Fibroblast of lung (primary cell): ENCODE data around the gene OTOS. TPM values are rescaled to one million over a fixed set of nuclear protein-coding genes. Genes with fewer than 3 reads are reported as not detected.

Source experiments
- DNase-seq, 2 donors: peaks; one replicate each; pipeline versions ENCODE4 v3.0.0 to v3.0.0-alpha.2; 2010; ENCODE audit warnings: low read depth in 2 of 2
- H2AFZ ChIP-seq: 2 replicates; pipeline ENCODE4 v1.5.1; 2012; ENCODE audit warnings: low read length, control low read depth, inconsistent platforms
- H3K27ac ChIP-seq: 2 replicates; pipeline ENCODE4 v1.5.1; 2011; ENCODE audit warnings: low read length, control low read depth; ENCODE audit not compliant: insufficient read depth
- H3K27me3 ChIP-seq: 2 replicates; pipeline ENCODE4 v1.5.1; 2011; ENCODE audit warnings: mild to moderate bottlenecking, low read length; ENCODE audit not compliant: control insufficient read depth, insufficient read depth
- H3K36me3 ChIP-seq: 2 replicates; pipeline ENCODE4 v1.5.1; 2011; ENCODE audit warnings: low read length; ENCODE audit not compliant: control insufficient read depth, insufficient read depth
- H3K4me1 ChIP-seq: 2 replicates; pipeline ENCODE4 v1.5.1; 2011; ENCODE audit warnings: low read length; ENCODE audit not compliant: control insufficient read depth, insufficient read depth; ENCODE audit errors: extremely low read depth
- H3K4me2 ChIP-seq: 2 replicates; pipeline ENCODE4 v1.5.1; 2011; ENCODE audit warnings: low read length, control low read depth; ENCODE audit not compliant: insufficient read depth; ENCODE audit errors: extremely low read depth
- H3K4me3 ChIP-seq, 4 experiments: fragments of 200-600 bp in 1 of 4; sonication (generic) in 1 of 4; replicated peaks in 1 of 4; 2 replicates each; pipeline ENCODE4 v1.5.1; 2011 to 2016; ENCODE audit warnings: low read length in 4 of 4, low read depth in 3 of 4, mild to moderate bottlenecking in 3 of 4, control low read depth in 2 of 4, inconsistent platforms in 1 of 4, mixed read lengths in 1 of 4; ENCODE audit not compliant: insufficient read depth in 1 of 4; ENCODE audit errors: control extremely low read depth in 1 of 4
- H3K79me2 ChIP-seq: 2 replicates; pipeline ENCODE4 v1.5.1; 2012; ENCODE audit warnings: mild to moderate bottlenecking, low read length, inconsistent platforms; ENCODE audit not compliant: control insufficient read depth, insufficient read depth
- H3K9ac ChIP-seq: 2 replicates; pipeline ENCODE4 v1.5.1; 2011; ENCODE audit warnings: mild to moderate bottlenecking, low read length, control low read depth; ENCODE audit not compliant: insufficient read depth
- H3K9me3 ChIP-seq: 2 replicates; pipeline ENCODE4 v1.5.1; 2012; ENCODE audit warnings: low read depth, low read length; ENCODE audit not compliant: control insufficient read depth, insufficient read depth
- H4K20me1 ChIP-seq: 2 replicates; pipeline ENCODE4 v1.5.1; 2011; ENCODE audit warnings: low read length; ENCODE audit not compliant: control insufficient read depth, insufficient read depth; ENCODE audit errors: extremely low read depth
- EZH2 ChIP-seq: IDR thresholded peaks from 2 replicates; pipeline ENCODE4 v1.5.1; 2012; ENCODE audit warnings: low read length, control low read depth, mild to moderate bottlenecking; ENCODE audit errors: missing control alignments
- polyA plus RNA-seq, 2 donors: library from polyadenylated mRNA; depleted of rRNA in 1 of 2; stranded (reverse) in 1 of 2; unstranded in 1 of 2; fragments of >200 nt; gene quantifications; 2 replicates each; pipeline ENCODE4 v1.2.1, GENCODE V29; 2011 to 2012; ENCODE audit warnings: missing spikeins in 1 of 2
- total RNA-seq: library from RNA; depleted of rRNA; stranded (reverse); fragments of >200 nt; gene quantifications from 2 replicates; pipeline ENCODE4 v1.2.1, GENCODE V29; 2014
- TF ChIP-seq, protein P1 (sequence below), 2 donors: IDR thresholded peaks in 1 of 2; conservative IDR thresholded peaks in 1 of 2; 1 replicate in 1 of 2; 2 replicates in 1 of 2; pipeline ENCODE4 v1.5.1; 2011 to 2012; ENCODE audit warnings: low read length in 2 of 2, control low read depth in 1 of 2, inconsistent platforms in 1 of 2, low read depth in 1 of 2, mild to moderate bottlenecking in 1 of 2

The OTOS gene
- total and polyA plus RNA-seq, 2 donors (not counting 1 experiment from before 2014, with no cell fraction given): not detected

DNA sequence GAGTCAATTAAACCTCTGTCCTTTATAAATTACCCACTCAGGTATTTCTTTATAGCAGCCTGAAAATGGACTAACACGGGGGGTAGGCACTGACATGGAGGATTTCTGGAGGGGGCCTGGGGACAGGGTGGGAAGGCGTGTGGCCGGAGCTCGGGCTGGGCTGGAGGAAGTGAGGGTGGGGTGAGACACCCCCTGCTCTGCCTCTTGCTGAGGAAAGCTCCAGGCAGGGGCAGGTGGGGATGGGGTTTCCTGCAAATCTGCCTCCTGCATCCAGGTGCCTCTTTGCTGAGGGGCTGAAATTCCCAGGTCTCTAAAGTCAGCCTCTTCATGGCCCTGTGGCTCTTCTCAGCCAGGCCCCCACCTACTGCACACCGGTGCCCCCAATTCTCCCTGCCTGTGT lies 25.7 kb upstream of the OTOS start:
- Histone ChIP-seq H4K20me1 (no peaks in the 10 kb centered on the region), H3K4me3 (no peak overlapping the region), H3K27ac (no peak overlapping the region), H2AFZ (no peak overlapping the region), H3K9ac (no peak overlapping the region), H3K4me1 (no peaks in the 10 kb centered on the region), H3K4me2 (no peak overlapping the region), H3K79me2 (no peaks in the 10 kb centered on the region), H3K36me3 (no peaks in the 10 kb centered on the region), H3K27me3 (peaks cover 1% of the 10 kb centered on the region), H3K9me3 (no peaks in the 10 kb centered on the region)
- DNase-seq: no peak
- TF ChIP-seq, protein P1, sequence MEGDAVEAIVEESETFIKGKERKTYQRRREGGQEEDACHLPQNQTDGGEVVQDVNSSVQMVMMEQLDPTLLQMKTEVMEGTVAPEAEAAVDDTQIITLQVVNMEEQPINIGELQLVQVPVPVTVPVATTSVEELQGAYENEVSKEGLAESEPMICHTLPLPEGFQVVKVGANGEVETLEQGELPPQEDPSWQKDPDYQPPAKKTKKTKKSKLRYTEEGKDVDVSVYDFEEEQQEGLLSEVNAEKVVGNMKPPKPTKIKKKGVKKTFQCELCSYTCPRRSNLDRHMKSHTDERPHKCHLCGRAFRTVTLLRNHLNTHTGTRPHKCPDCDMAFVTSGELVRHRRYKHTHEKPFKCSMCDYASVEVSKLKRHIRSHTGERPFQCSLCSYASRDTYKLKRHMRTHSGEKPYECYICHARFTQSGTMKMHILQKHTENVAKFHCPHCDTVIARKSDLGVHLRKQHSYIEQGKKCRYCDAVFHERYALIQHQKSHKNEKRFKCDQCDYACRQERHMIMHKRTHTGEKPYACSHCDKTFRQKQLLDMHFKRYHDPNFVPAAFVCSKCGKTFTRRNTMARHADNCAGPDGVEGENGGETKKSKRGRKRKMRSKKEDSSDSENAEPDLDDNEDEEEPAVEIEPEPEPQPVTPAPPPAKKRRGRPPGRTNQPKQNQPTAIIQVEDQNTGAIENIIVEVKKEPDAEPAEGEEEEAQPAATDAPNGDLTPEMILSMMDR (conservative IDR thresholded peaks at IDR 0.05 in 1 of 2, IDR thresholded peaks at IDR 0.05 in 1 of 2; ENCODE audit: low read depth in 1 of 2, low read length in 2 of 2): no peak
- no peak for TF ChIP-seq EZH2

DNA sequence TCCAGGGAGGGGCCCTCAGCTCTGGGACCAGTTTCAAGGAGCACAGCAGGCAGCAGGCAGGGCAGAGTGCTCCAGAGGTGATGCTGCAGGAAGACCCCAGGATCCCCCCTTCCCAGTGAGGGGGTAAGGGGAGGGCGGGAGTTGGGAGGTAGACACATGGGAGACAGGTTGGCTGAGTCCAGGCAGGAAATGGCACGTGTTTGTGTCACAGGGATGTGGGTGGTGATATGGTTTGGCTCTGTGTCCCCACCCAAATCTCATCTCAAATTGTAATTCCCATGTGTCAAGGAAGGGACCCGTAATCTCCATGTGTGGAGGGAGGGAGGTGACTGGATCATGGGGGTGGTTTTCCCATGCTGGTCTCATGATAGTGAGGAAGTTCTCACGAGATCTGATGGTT lies 25.2 kb upstream of the OTOS start:
- no peaks in the 10 kb centered on the region for H3K4me1 ChIP-seq
- no peaks in the 10 kb centered on the region for H3K36me3 ChIP-seq
- H3K9me3 ChIP-seq: no peaks in the 10 kb centered on the region
- no peak overlapping the region for H2AFZ ChIP-seq
- no peak for DNase-seq
- no peak for TF ChIP-seq EZH2
- TF ChIP-seq, protein P1 (conservative IDR thresholded peaks at IDR 0.05 in 1 of 2, IDR thresholded peaks at IDR 0.05 in 1 of 2; ENCODE audit: low read depth in 1 of 2, low read length in 2 of 2): no peak
- H3K4me3 ChIP-seq: no peak overlapping the region
- no peaks in the 10 kb centered on the region for H3K79me2 ChIP-seq
- H3K4me2 ChIP-seq: no peak overlapping the region
- no peaks in the 10 kb centered on the region for H4K20me1 ChIP-seq
- H3K27ac ChIP-seq: no peak overlapping the region
- no peak overlapping the region for H3K9ac ChIP-seq
- H3K27me3 ChIP-seq: no peaks in the 10 kb centered on the region

DNA sequence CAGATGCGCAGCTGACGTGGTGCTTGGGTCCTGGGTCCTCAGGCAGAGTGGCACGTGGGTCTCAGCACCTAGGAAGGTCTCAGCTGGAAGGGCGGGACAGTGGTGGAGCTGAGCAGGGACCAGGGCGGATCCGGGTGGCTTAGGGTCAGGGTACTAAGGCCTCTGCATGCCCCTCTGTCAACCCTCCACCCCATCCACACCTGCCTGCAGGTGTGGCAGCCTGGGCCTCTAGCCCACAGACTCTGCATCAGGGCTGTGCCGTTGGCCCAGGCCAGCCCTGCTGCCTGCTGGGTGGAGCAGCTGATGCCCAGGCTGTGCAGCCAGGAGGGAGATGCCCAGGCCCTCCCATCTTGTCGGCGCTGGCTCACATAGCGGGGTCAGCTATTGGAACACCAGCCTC lies 24.6 kb upstream of the OTOS start:
- TF ChIP-seq, protein P1 (conservative IDR thresholded peaks at IDR 0.05 in 1 of 2, IDR thresholded peaks at IDR 0.05 in 1 of 2; ENCODE audit: low read depth in 1 of 2, low read length in 2 of 2): no peak
- TF ChIP-seq EZH2: no peak
- no peaks in the 10 kb centered on the region for H3K4me1 ChIP-seq
- no peaks in the 10 kb centered on the region for H3K27me3 ChIP-seq
- no peak overlapping the region for H3K4me3 ChIP-seq
- H3K27ac ChIP-seq: no peak overlapping the region
- DNase-seq: no peak
- H3K9ac ChIP-seq: no peak overlapping the region
- H4K20me1 ChIP-seq: no peaks in the 10 kb centered on the region
- no peaks in the 10 kb centered on the region for H3K36me3 ChIP-seq
- no peaks in the 10 kb centered on the region for H3K9me3 ChIP-seq
- H3K4me2 ChIP-seq: no peak overlapping the region
- H3K79me2 ChIP-seq: no peaks in the 10 kb centered on the region
- H2AFZ ChIP-seq: no peak overlapping the region
